ENCODE results near the gene BTNL9. TPM values are rescaled to one million over a fixed set of nuclear protein-coding genes. Genes with fewer than 3 reads are reported as not detected.
"Not testable (repeated sequence)": the region's sequence is repeated elsewhere in the genome, so short reads cannot be mapped to it uniquely, and the experiment has no call there.

Gene BTNL9
- total and polyA plus RNA-seq, 12 donors, result 4.2 to 62.7 (median 17.6) TPM

- intact Hi-C loops (cut with DNase I); H3K4me1 ChIP-seq (replicated peaks in 1 of 2); H3K9me3 ChIP-seq (replicated peaks in 1 of 3); H3K36me3 ChIP-seq (replicated peaks in 1 of 2); DNase-seq; H3K4me3 ChIP-seq; H3K27ac ChIP-seq: not testable (repeated sequence)
- WGBS, 4 donors, result no CpG with 5 or more reads among the region's 56 CpGs
- peaks cover 24% of the 10 kb centered on the region for H3K27me3 ChIP-seq
Measured at GRCh38 chr5:181097759-181098491, 57.9 kb downstream of the BTNL9 start.

- Histone ChIP-seq H3K27ac (no peak overlapping the region), H3K9me3 (replicated peaks in 1 of 3) (no peaks in the 10 kb centered on the region), H3K4me3 (no peak overlapping the region), H3K27me3 (peaks cover 17% of the 10 kb centered on the region), H3K4me1 (replicated peaks in 1 of 2) (no peaks in the 10 kb centered on the region), H3K36me3 (replicated peaks in 1 of 2) (no peaks in the 10 kb centered on the region)
- no peak for DNase-seq
- intact Hi-C loops (cut with DNase I), result no loop called here
- 20 to 26% (median 22%) methylated on average over 11 to 21 of the region's 22 CpGs for WGBS, 4 donors
- no peak for TF ChIP-seq POLR2A (IDR thresholded peaks at IDR 0.05)
- TF ChIP-seq CTCF (IDR thresholded peaks at IDR 0.05), result no peak
Measured at GRCh38 chr5:181098762-181099601, 58.9 kb downstream of the BTNL9 start.

- DNase-seq, result no peak
- Histone ChIP-seq H3K27me3 (peaks cover 17% of the 10 kb centered on the region), H3K4me3 (no peak overlapping the region), H3K4me1 (replicated peaks in 1 of 2) (no peaks in the 10 kb centered on the region), H3K36me3 (replicated peaks in 1 of 2) (no peaks in the 10 kb centered on the region), H3K9me3 (replicated peaks in 1 of 3) (no peaks in the 10 kb centered on the region), H3K27ac (no peak overlapping the region)
- no peak for TF ChIP-seq POLR2A (IDR thresholded peaks at IDR 0.05)
- no peak for TF ChIP-seq CTCF (IDR thresholded peaks at IDR 0.05)
- intact Hi-C loops (cut with DNase I), result no loop called here
- 52 to 65% (median 61%) methylated on average over 9 to 11 of the region's 11 CpGs for WGBS, 4 donors
Measured at GRCh38 chr5:181099602-181100086, 59.6 kb downstream of the BTNL9 start.

GRCh38 chr5:181100121-181100875, 60.2 kb downstream of the BTNL9 start:
- no peak for TF ChIP-seq CTCF (IDR thresholded peaks at IDR 0.05)
- TF ChIP-seq POLR2A (IDR thresholded peaks at IDR 0.05), result no peak
- no peak overlapping the region for H3K27ac ChIP-seq
- no peak for DNase-seq
- H3K27me3 ChIP-seq, result peaks cover 17% of the 10 kb centered on the region
- intact Hi-C loops (cut with DNase I), result no loop called here
- H3K4me1 ChIP-seq (replicated peaks in 1 of 2), result no peaks in the 10 kb centered on the region
- H3K4me3 ChIP-seq, result no peak overlapping the region
- WGBS, 4 donors, result 5 to 39% (median 5%) methylated on average over 3 to 62 of the region's 62 CpGs; no CpG with 5 or more reads in 1 of the 4 donors
- no peaks in the 10 kb centered on the region for H3K36me3 ChIP-seq (replicated peaks in 1 of 2)
- no peaks in the 10 kb centered on the region for H3K9me3 ChIP-seq (replicated peaks in 1 of 3)

- H3K27ac ChIP-seq; H3K4me3 ChIP-seq; DNase-seq; H3K9me3 ChIP-seq (replicated peaks in 1 of 3); H3K4me1 ChIP-seq (replicated peaks in 1 of 2); H3K36me3 ChIP-seq (replicated peaks in 1 of 2); intact Hi-C loops (cut with DNase I): not testable (repeated sequence)
- H3K27me3 ChIP-seq, result peaks cover 17% of the 10 kb centered on the region
- WGBS, 4 donors, result 0 to 3% methylated on average over 8 to 13 of the region's 54 CpGs; no CpG with 5 or more reads in 2 of the 4 donors
Measured at GRCh38 chr5:181101030-181101641, 61.1 kb downstream of the BTNL9 start.

GRCh38 chr5:181101930-181102674, 62.0 kb downstream of the BTNL9 start:
- intact Hi-C loops (cut with DNase I), result not testable (repeated sequence)
- WGBS, 4 donors, result no CpG with 5 or more reads among the region's 30 CpGs
- peaks cover 17% of the 10 kb centered on the region for H3K27me3 ChIP-seq

More at GRCh38 chr5:181101930-181102674, 62.0 kb downstream of the BTNL9 start:
- not testable (repeated sequence) for DNase-seq; H3K4me3 ChIP-seq; H3K36me3 ChIP-seq (replicated peaks in 1 of 2); H3K27ac ChIP-seq; H3K4me1 ChIP-seq (replicated peaks in 1 of 2); H3K9me3 ChIP-seq (replicated peaks in 1 of 3)
